Neural progenitor cell (in vitro differentiated cells): ENCODE measurements around the gene SNTG2. TPM values are rescaled to one million over a fixed set of nuclear protein-coding genes. Genes with fewer than 3 reads are reported as not detected.

Experiments used
- DNase-seq: peaks from one replicate; pipeline ENCODE4 v3.0.0-alpha.2; 2016; ENCODE audit warnings: low spot score
- H2AFZ ChIP-seq: fragments of 200-600 bp; sonication (generic); replicated peaks from 2 replicates; pipeline ENCODE4 v1.6.1; 2016; ENCODE audit warnings: antibody characterized with exemption
- H3F3A ChIP-seq: fragments of 200-600 bp; sonication (generic); 2 replicates; pipeline ENCODE4 v1.6.1; 2016; ENCODE audit warnings: antibody characterized with exemption, low read depth
- H3K27ac ChIP-seq: fragments of 200-600 bp; sonication (generic); 2 replicates; pipeline ENCODE4 v1.5.1; 2016; ENCODE audit warnings: mild to moderate bottlenecking
- H3K27me3 ChIP-seq: fragments of 200-600 bp; sonication (generic); 2 replicates; pipeline ENCODE4 v1.6.1; 2016; ENCODE audit warnings: mild to moderate bottlenecking, moderate library complexity
- H3K36me3 ChIP-seq: fragments of 200-600 bp; sonication (generic); 2 replicates; pipeline ENCODE4 v1.5.1; 2016
- H3K4me1 ChIP-seq: fragments of 200-600 bp; sonication (generic); 2 replicates; pipeline ENCODE4 v1.6.1; 2016; ENCODE audit warnings: mixed run types
- H3K4me2 ChIP-seq: fragments of 200-600 bp; sonication (generic); 2 replicates; pipeline ENCODE4 v1.6.1; 2016
- H3K4me3 ChIP-seq: fragments of 200-600 bp; sonication (generic); 2 replicates; pipeline ENCODE4 v1.5.1; 2016
- H3K79me2 ChIP-seq: fragments of 200-600 bp; sonication (generic); 2 replicates; pipeline ENCODE4 v1.6.1; 2016; ENCODE audit warnings: low read depth
- H3K9ac ChIP-seq: fragments of 200-600 bp; sonication (generic); 2 replicates; pipeline ENCODE4 v1.6.1; 2016
- H3K9me3 ChIP-seq: fragments of 200-600 bp; sonication (generic); 2 replicates; pipeline ENCODE4 v1.5.1; 2016; ENCODE audit warnings: low read depth
- H4K20me1 ChIP-seq: fragments of 200-600 bp; sonication (generic); 2 replicates; pipeline ENCODE4 v1.6.1; 2016; ENCODE audit warnings: low read depth
- H3K27ac Mint-ChIP-seq: 3 replicates; pipeline ENCODE4 v1.8.0; 2021; ENCODE audit warnings: mixed read lengths
- H3K27me3 Mint-ChIP-seq: 2 replicates; pipeline ENCODE4 v1.8.0; 2022; ENCODE audit warnings: low read depth, mild to moderate bottlenecking, inconsistent platforms, moderate library complexity, mixed read lengths; ENCODE audit not compliant: insufficient read depth
- H3K36me3 Mint-ChIP-seq: 3 replicates; pipeline ENCODE4 v1.8.0; 2021; ENCODE audit warnings: mixed read lengths
- H3K4me1 Mint-ChIP-seq: 3 replicates; pipeline ENCODE4 v1.8.0; 2021; ENCODE audit warnings: mixed read lengths
- H3K4me3 Mint-ChIP-seq: 3 replicates; pipeline ENCODE4 v1.8.0; 2021; ENCODE audit warnings: mild to moderate bottlenecking, moderate library complexity, mixed read lengths
- H3K9me3 Mint-ChIP-seq: 3 replicates; pipeline ENCODE4 v1.8.0; 2020; ENCODE audit warnings: mixed read lengths
- EZH2 ChIP-seq: fragments of 200-600 bp; sonication (generic); IDR thresholded peaks from 2 replicates; pipeline ENCODE4 v1.6.1; 2017; ENCODE audit warnings: antibody characterized with exemption, mild to moderate bottlenecking, moderate library complexity
- EZH2phosphoT487 ChIP-seq: fragments of 200-600 bp; sonication (generic); IDR thresholded peaks from 2 replicates; pipeline ENCODE4 v1.6.1; 2017; ENCODE audit warnings: antibody characterized with exemption
- total RNA-seq: library from RNA; depleted of rRNA; stranded (reverse); fragments of >200 nt; gene quantifications from 2 replicates; pipeline ENCODE4 v1.2.3, GENCODE V29; 2015; ENCODE audit warnings: low replicate concordance
- TF ChIP-seq, protein P1 (sequence below): fragments of 200-600 bp; sonication (generic); IDR thresholded peaks from 2 replicates; pipeline ENCODE4 v1.5.1; 2017; ENCODE audit warnings: antibody characterized with exemption, mild to moderate bottlenecking

The SNTG2 gene
- total RNA-seq, 1 donor from 2014 or later, result 1.1 TPM

GRCh38 chr2:981258-981657, 30.6 kb downstream of the SNTG2 start:
- no peak overlapping the region for H3K27ac ChIP-seq
- no peak overlapping the region for H3K4me2 ChIP-seq
- no peak overlapping the region for H2AFZ ChIP-seq
- no peaks in the 10 kb centered on the region for H3K9me3 ChIP-seq
- TF ChIP-seq, protein P1, sequence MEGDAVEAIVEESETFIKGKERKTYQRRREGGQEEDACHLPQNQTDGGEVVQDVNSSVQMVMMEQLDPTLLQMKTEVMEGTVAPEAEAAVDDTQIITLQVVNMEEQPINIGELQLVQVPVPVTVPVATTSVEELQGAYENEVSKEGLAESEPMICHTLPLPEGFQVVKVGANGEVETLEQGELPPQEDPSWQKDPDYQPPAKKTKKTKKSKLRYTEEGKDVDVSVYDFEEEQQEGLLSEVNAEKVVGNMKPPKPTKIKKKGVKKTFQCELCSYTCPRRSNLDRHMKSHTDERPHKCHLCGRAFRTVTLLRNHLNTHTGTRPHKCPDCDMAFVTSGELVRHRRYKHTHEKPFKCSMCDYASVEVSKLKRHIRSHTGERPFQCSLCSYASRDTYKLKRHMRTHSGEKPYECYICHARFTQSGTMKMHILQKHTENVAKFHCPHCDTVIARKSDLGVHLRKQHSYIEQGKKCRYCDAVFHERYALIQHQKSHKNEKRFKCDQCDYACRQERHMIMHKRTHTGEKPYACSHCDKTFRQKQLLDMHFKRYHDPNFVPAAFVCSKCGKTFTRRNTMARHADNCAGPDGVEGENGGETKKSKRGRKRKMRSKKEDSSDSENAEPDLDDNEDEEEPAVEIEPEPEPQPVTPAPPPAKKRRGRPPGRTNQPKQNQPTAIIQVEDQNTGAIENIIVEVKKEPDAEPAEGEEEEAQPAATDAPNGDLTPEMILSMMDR, result no peak
- TF ChIP-seq EZH2, result no peak
- no peak for TF ChIP-seq EZH2phosphoT487
- H3K79me2 ChIP-seq, result no peaks in the 10 kb centered on the region
- H4K20me1 ChIP-seq, result no peaks in the 10 kb centered on the region
- H3K27ac Mint-ChIP-seq, result no peak overlapping the region
- H3K9ac ChIP-seq, result no peak overlapping the region
- no peaks in the 10 kb centered on the region for H3K27me3 ChIP-seq
- no peaks in the 10 kb centered on the region for H3K36me3 Mint-ChIP-seq
- H3K4me1 Mint-ChIP-seq, result peaks cover 7% of the 10 kb centered on the region
- H3K36me3 ChIP-seq, result no peaks in the 10 kb centered on the region
- DNase-seq, result no peak
- no peaks in the 10 kb centered on the region for H3K9me3 Mint-ChIP-seq
- peaks cover 5% of the 10 kb centered on the region for H3K27me3 Mint-ChIP-seq
- H3K4me1 ChIP-seq, result peaks cover 19% of the 10 kb centered on the region
- H3F3A ChIP-seq, result peaks cover 4% of the 10 kb centered on the region
- H3K4me3 Mint-ChIP-seq, result no peak overlapping the region
- no peak overlapping the region for H3K4me3 ChIP-seq

GRCh38 chr2:981759-982158, 31.1 kb downstream of the SNTG2 start:
- peaks cover 4% of the 10 kb centered on the region for H3F3A ChIP-seq
- no peak overlapping the region for H3K9ac ChIP-seq
- no peaks in the 10 kb centered on the region for H4K20me1 ChIP-seq
- no peaks in the 10 kb centered on the region for H3K9me3 ChIP-seq
- H3K4me1 ChIP-seq, result peaks cover 19% of the 10 kb centered on the region
- H3K4me2 ChIP-seq, result no peak overlapping the region
- no peaks in the 10 kb centered on the region for H3K79me2 ChIP-seq
- no peak for DNase-seq
- H3K27me3 ChIP-seq, result no peaks in the 10 kb centered on the region
- Mint-ChIP-seq H3K27me3 (peaks cover 2% of the 10 kb centered on the region), H3K36me3 (no peaks in the 10 kb centered on the region), H3K4me3 (no peak overlapping the region), H3K27ac (no peak overlapping the region), H3K4me1 (peaks cover 7% of the 10 kb centered on the region), H3K9me3 (no peaks in the 10 kb centered on the region)
- no peak overlapping the region for H3K4me3 ChIP-seq
- H3K27ac ChIP-seq, result no peak overlapping the region
- TF ChIP-seq, protein P1, result no peak
- no peak for TF ChIP-seq EZH2
- TF ChIP-seq EZH2phosphoT487, result no peak
- no peaks in the 10 kb centered on the region for H3K36me3 ChIP-seq
- no peak overlapping the region for H2AFZ ChIP-seq

GRCh38 chr2:985317-985898, 34.8 kb downstream of the SNTG2 start:
- Histone ChIP-seq H3K36me3 (no peaks in the 10 kb centered on the region), H4K20me1 (no peaks in the 10 kb centered on the region), H3F3A (peaks cover 4% of the 10 kb centered on the region), H3K79me2 (no peaks in the 10 kb centered on the region), H3K27me3 (no peaks in the 10 kb centered on the region), H2AFZ (peak overlapping the region; percentile 40), H3K9me3 (no peaks in the 10 kb centered on the region), H3K4me2 (no peak overlapping the region), H3K9ac (no peak overlapping the region), H3K4me3 (no peak overlapping the region), H3K4me1 (peaks cover 20% of the 10 kb centered on the region), H3K27ac (no peak overlapping the region)
- TF ChIP-seq, protein P1, result peak; percentile 22
- TF ChIP-seq EZH2, result no peak
- no peak for TF ChIP-seq EZH2phosphoT487
- Mint-ChIP-seq H3K27ac (peak overlapping the region; percentile 66), H3K36me3 (no peaks in the 10 kb centered on the region), H3K4me3 (no peak overlapping the region), H3K27me3 (peaks cover 4% of the 10 kb centered on the region), H3K9me3 (peaks cover 5% of the 10 kb centered on the region), H3K4me1 (peaks cover 17% of the 10 kb centered on the region)
- DNase-seq, result peak; percentile 33
